Esophagus mucosa (tissue), 1 donor: Measurements from ENCODE around the gene OR5V1. TPM values are rescaled to one million over a fixed set of nuclear protein-coding genes. Genes with fewer than 3 reads are reported as not detected.
"Not testable (repeated sequence)": the region's sequence is repeated elsewhere in the genome, so short reads cannot be mapped to it uniquely, and the experiment has no call there.

Source experiments
- ATAC-seq: fragments of 200-7000 bp; cut with Tn5 transposase; one replicate; pipeline ENCODE4 v1.9.1; 2020
- total RNA-seq: library from RNA; stranded (reverse); gene quantifications from one replicate; pipeline ENCODE4 v1.2.4, GENCODE V29; 2023
- donor health status: DM: yes; HTN: yes; CAD: no.

Gene OR5V1
- not detected for total RNA-seq

DNA sequence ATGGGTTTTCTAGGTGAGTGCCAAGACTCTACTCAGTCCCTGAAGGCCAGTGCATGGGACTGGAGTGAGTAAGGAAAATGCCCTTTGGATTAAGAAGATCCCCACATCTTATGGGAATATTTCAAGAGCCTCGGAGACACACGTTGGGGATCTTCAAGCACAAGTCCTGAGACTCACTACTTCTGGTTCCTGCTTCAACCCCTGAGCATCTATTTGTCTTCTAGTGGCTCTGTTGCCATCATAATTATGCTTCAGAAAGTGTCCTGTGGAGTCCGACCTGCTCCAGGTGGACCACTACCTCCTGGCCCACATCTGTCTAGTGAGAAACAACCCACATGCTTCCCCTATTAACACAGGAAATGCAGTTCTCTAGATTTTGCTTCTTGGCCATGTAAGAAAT is at the start of gene OR5V1:
TSS of gene OR5V1 (minus strand) at position 101 of the 400 bp plus-strand sequence. CDS start 12,670 bp downstream, outside the sequence.
- no peak for ATAC-seq

DNA sequence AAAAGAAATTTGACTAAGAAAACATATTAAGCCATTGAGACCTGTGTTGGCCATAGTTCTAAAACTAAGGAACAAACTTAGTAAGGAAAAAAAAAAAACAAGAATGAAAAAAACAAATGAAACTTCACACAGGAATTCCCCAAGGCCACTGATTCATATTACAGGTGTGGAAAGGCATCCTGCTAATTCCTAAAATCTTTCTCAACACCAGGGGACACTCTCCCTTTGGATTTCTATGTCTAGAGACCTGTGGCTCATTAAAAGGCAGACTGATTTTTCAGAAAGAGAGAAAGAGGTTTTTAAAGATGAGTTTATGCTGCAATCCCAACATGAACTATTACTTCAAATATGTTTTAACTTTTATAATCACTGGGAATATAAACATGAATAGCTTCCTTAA is 45.9 kb upstream of the OR5V1 start, which contains the start of gene OR12D1:
TSS of gene OR12D1 (plus strand) at position 341 of the 400 bp plus-strand sequence.
- no peak for ATAC-seq

DNA sequence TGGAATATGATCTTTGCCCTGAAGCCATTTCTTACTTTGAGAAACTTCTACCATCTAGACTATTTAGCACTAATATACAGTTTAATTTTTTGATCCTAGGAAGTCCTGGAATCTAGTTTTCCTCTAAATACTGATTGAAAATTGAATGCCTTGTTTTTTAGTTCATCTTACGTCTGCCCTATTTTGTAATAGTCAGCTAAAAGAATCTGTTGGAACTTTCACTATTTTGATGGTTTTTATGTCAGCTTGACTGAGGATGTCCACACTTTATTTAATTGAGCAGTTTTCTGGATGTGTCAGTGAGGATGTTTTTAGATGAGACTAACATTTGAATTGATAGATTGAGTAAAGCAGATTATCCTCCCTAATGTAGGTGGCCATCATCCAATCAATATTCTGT is 35.1 kb upstream of the OR5V1 start:
- no peak for ATAC-seq

DNA sequence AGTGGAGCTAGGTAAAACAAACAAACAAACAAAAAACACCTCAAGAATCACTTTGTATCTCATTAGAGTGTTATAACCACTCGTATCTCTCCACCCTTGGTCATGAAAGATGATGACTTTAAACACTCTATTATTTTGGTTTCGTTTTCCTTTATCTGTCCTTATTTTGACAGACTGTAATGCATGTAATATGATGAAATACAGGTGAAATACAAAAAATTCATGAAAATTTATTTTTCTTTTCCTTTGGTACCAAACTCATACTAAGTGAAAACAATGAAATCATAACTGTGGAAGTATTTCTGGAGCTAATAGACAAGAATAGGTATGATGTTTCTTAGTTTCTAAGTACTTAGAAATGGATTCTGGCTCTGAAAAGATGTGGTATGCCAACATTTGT is 30.9 kb upstream of the OR5V1 start:
- no peak for ATAC-seq

DNA sequence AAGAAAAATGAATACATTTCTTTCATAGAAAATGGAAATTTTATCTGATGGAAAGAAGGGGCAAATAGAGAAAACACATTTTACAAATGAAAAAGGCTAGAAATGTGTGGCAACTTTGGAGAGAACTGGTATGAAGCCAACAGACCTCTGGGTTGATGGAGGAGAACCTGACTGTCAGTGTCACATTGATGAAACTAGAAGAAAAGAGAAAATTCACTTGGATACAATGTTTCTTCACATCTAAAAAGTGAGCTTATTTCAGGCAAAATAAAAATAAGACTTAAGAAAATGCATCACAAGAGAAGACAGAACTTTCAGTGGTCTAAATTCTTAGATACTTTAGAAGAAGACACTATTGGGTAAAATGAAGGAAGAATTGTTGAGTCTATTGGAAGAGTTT is 26.7 kb upstream of the OR5V1 start, which contains the start of gene OR12D2:
TSS of gene OR12D2 (plus strand) at position 301 of the 400 bp plus-strand sequence. CDS start 1,069 bp downstream, outside the sequence.
- no peak for ATAC-seq

DNA sequence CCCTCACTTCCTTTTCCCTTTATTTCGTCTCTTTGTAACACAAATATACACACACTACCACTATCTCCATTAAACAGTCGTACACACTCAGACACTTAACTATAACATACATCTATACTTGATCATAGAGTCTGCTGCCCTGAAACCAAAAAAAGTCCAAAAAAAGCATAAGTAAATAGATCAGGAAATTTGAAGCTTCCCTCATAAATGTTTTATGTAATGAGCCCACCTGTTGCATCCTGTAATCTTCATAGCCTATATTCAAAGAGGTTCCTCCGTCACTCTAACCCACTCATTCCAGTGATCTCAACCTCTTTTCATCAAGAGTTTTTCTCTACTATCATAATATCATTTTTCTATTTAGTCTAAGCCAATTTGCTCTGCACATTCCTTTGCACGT is 19.9 kb upstream of the OR5V1 start:
- ATAC-seq, result no peak

DNA sequence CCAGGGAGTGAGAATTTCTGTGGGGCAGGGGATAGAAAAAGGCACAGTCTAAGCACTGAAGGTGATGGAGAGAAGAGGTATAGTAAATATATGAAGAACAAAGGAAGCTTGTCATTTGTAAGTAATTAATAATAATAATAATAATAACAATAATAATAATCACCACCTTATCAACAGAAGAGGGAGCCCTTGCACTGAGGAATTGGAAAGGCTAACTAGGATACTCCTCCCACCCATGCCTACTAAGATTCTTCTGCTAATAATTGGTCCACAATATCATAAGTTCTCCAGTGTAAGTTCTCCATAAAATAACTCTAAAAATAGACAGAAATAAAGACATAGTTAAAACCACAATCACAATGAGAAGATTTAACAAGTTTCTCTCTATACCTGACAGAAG is 7.3 kb upstream of the OR5V1 start:
- ATAC-seq, result no peak

DNA sequence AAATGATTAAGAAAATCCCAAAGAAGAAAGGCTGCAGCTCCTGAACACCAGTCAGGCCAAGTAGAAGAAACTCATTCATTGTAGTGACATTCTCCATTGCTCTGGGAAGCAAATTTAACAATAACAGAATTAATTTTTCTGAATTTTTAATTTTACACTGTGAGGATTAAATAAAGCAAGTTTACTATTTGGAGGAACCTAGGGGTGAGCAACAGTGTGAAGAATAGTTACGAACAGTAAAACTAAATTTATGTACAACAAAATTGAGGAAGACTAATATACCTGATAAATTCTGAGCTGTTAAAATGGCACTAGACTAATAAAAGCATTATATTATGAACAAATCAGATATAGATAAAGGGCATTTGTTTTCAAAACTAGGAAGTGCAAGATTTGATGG is 6.5 kb upstream of the OR5V1 start, which contains the start of gene OR12D3:
TSS of gene OR12D3 (minus strand) at position 101 of the 400 bp plus-strand sequence. CDS start at position 97, 4 bp downstream.
- ATAC-seq, result no peak

DNA sequence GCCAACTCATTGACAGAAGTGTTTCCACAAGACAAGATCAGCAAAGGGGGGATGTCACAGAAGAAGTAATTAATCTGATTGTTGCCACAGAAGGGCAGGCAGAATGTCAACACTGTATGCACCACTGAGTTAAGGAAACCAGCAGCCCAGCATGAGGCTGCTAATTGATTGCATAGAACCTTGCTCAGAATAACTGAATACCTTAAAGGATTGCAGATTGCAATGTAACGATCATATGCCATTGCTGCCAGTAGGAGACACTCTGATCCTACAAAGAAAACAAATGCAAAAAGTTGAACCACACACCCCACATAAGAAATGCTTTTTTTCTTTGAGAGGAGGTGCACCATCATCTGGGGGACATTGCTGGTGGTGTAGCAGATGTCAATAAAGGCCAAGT is 13.1 kb downstream of the OR5V1 start:
- ATAC-seq, result no peak

DNA sequence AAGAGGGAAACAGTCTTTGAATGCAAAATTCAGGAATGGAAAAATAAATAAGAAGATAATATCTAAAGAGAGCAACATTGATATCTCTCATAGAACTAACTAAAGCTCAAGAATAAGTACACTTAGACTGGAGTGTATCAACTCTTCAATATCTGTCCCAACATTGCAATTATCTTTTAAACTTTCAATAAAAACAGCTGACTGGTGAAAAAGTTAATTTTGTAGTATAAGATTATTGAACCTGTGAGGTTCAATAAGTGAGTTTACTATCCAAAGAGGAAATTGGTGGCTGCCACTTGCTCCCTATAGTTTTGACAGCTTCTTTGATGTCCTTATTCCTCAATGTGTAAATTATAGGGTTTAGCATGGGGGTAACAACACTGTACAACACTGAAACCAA is 13.7 kb downstream of the OR5V1 start:
- no peak for ATAC-seq

DNA sequence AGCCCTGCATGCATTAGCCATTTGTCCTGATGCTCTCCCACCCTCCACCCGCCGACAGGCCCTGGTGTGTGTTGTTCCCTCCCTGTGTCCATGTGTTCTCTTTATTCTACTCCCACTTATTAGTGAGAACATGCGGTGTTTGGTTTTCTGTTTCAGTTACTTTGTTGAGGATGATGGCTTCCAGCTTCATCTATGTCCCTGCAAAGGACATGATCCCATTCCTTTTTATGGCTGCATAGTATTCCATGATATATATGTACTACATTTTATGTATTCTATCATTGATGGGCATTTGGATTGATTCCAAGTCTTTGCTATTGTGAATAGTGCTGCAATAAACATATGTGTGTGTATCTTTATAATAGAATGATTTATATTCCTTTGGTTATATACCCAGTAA is 19.3 kb downstream of the OR5V1 start:
- ATAC-seq, result not testable (repeated sequence)

DNA sequence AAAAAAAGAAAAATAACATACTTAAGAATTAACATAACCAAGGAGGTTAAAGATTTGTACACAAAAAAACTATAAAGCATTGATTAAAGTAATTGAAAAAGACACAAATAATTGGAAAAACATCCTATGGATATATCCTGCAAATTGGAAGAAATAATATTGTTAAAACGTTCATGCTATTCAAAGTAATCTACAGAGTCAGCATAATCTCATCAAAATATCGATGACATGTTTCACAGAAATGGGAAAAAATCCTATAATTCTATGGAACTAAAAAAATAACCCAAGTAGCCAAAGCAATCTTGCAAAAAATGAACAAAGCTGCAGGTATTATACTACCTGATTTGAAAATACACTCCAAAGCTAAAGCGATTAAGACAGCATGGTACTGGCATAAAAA is 23.3 kb downstream of the OR5V1 start:
- no peak for ATAC-seq

DNA sequence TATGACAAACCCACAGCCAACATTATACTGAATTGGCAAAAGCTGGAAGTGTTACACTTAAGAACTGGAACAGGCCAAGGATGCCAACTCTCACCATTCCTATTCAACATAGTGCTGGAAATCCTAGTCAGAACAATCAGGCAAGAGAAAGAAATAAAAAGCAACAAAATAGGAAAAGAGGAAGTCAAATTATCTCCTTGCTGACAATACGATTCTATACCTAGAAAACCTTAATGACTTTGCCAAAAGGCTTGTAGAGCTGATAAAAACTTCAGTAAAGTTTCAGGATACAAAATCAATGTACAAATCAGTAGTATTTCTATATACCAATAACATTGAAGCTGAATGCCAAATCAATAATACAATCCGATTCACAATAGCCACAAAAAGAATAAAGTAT is 32.4 kb downstream of the OR5V1 start:
- ATAC-seq, result no peak

DNA sequence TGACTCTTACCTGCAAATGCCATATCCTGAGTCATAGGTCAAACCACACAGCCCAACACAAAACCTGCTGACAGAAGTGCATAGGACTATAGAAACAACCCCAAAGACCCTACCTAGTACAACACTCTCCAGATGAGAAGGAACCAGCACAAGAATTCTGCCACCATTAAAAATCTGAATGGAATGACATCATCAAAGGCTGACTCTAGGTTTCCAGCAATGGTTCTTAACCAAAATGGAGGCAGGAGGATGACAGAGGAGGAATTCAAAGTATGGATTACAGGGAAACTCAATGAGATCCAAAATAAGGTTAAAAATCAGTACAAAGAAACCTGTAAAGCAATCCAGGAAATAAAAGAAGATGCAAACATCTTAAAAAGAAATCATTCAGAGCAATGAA is 36.0 kb downstream of the OR5V1 start:
- no peak for ATAC-seq

DNA sequence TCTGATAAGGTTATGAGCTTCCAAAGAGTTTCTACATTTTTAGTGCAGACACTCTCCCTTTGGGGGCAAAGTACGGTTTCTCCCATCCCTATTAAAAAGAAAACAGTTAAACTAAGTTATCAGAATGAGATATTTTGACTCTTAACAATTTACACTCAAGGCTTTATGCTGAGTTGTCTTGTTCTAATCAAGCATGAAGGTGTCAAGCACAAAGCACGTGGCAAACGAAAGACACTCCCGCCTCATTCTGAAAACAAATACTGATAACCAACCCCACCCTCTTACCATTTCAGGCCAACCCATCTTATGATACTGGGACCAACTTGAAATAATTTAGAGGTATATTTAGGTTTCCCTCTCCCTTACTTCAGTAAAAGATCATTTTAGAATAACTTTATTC is 42.9 kb downstream of the OR5V1 start:
- no peak for ATAC-seq

DNA sequence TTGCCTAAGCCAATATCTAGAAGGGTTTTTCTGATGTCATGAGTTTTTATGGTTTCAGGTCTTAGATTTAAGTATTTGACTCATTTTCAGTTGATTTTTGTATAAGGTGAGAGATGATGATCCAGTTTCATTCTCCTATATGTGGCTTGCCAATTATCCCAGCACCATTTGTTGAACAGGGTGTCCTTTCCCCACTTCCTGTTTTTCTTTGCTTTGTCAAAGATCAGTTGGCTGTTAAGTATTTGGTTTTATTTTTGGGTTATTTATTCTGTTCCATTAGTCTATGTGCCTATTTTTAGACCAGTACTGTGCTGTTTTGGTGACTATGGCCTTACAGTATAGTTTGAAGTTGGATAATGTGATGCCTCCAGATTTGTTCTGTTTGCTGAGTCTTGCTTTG is 45.3 kb downstream of the OR5V1 start:
- not testable (repeated sequence) for ATAC-seq

DNA sequence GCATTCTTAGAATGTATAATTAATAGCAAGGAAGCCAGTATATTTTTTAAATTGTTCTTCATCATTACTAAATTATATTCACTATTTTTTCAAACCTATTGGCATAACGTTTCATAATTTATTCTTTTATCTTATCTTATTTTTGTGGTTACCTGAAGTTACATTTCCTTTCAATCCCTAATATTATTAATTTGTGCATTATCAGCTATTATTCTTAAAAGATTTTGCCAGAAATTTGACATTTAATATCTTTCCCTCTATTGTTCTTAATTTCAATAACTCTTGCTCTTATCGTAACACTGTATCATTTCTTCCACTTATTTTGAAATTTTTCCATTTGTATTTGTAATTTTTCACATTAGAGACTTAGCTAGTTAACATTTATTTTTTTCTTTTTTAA is 48.7 kb downstream of the OR5V1 start:
- ATAC-seq, result no peak

Other genes starting within 250 kb of the OR5V1 start
- gene OR2J2, start 198.0 kb downstream of the OR5V1 start, total RNA-seq, result not detected
- not detected for gene OR14J1, start 67.2 kb downstream of the OR5V1 start, total RNA-seq
- gene OR12D3, start 6.4 kb upstream of the OR5V1 start, total RNA-seq, result not detected
- not detected for gene OR12D2, start 26.8 kb upstream of the OR5V1 start, total RNA-seq
- not detected for gene OR12D1, start 46.1 kb upstream of the OR5V1 start, total RNA-seq
- gene OR10C1, start 70.4 kb upstream of the OR5V1 start, total RNA-seq, result not detected
- gene OR11A1, start 88.2 kb upstream of the OR5V1 start, total RNA-seq, result not detected
- not detected for gene OR2H1, start 88.3 kb upstream of the OR5V1 start, total RNA-seq
- not detected for gene MAS1L, start 119.1 kb upstream of the OR5V1 start, total RNA-seq
- 1.00 TPM for gene UBD, start 190.9 kb upstream of the OR5V1 start, total RNA-seq
- gene OR2H2, start 216.3 kb upstream of the OR5V1 start, total RNA-seq, result not detected